AG04449 (cell line): ENCODE results near the gene CAMP.

Source experiments
- CTCF ChIA-PET: fragments of 350-600 bp; formaldehyde crosslinking; extraction: SDS; loops from one replicate; lab custom pipeline; 2021; ENCODE audit warnings: antibody characterized with exemption; lab: Yijun Ruan, JAX
- POLR2A ChIA-PET: fragments of 400-600, 350-600 bp; formaldehyde crosslinking; extraction: SDS; loops from one replicate; lab custom pipeline; 2020; ENCODE audit warnings: antibody characterized with exemption, inconsistent platforms; lab: Yijun Ruan, JAX
- DNase-seq: peaks from one replicate; pipeline ENCODE4 v3.0.0-alpha.2; 2010; ENCODE audit warnings: low read depth, low spot score
- H3K4me3 ChIP-seq: 2 replicates; pipeline ENCODE4 v1.5.1; 2011; ENCODE audit warnings: low read depth, mild to moderate bottlenecking, control low read depth, low read length
- CTCF ChIP-seq: IDR thresholded peaks from one replicate; pipeline ENCODE4 v1.5.1; 2011; ENCODE audit warnings: mild to moderate bottlenecking, moderate library complexity, low read length, control low read depth, inconsistent platforms; ENCODE audit not compliant: insufficient read depth; ENCODE audit errors: missing control alignments

The CAMP gene

GRCh38 chr3:48185129-48185528 is 38.2 kb upstream of the CAMP start:
- ChIA-PET CTCF (interaction anchor here (3.5 kb wide), 1 partner anchor 27 kb away, joined by 18 read pairs; no protein-coding TSS in a partner anchor), POLR2A (no interaction called here)
- no peak for DNase-seq
- no peak for TF ChIP-seq CTCF
- no peak overlapping the region for H3K4me3 ChIP-seq

- no peak for DNase-seq
- POLR2A ChIA-PET = interaction anchor here (0.8 kb wide), 1 partner anchor 8 kb away, joined by 3 read pairs; no protein-coding TSS in a partner anchor
Observed at GRCh38 chr3:48186631-48187300, 36.5 kb upstream of the CAMP start.

GRCh38 chr3:48187301-48187578 is 36.1 kb upstream of the CAMP start:
- ChIA-PET POLR2A (interaction anchor here (0.8 kb wide), 1 partner anchor 8 kb away, joined by 3 read pairs; no protein-coding TSS in a partner anchor), CTCF (interaction anchor here (0.9 to 1.5 kb wide), 5 partner anchors 9 to 249 kb away, joined by 3 to 6 read pairs (median 3); no protein-coding TSS in a partner anchor)
- TF ChIP-seq CTCF = no peak
- H3K4me3 ChIP-seq = peak overlapping the region; percentile 92
- DNase-seq = no peak

More at GRCh38 chr3:48186631-48187300, 36.5 kb upstream of the CAMP start:
- CTCF ChIA-PET = interaction anchor here (0.9 to 1.3 kb wide), 4 partner anchors 9 to 250 kb away, joined by 3 read pairs; no protein-coding TSS in a partner anchor
- TF ChIP-seq CTCF = no peak
- H3K4me3 ChIP-seq = peak overlapping the region; percentile 92

GRCh38 chr3:48187579-48188265 is 35.6 kb upstream of the CAMP start:
- H3K4me3 ChIP-seq = peak overlapping the region; percentile 92
- no peak for TF ChIP-seq CTCF
- DNase-seq = no peak
- ChIA-PET CTCF (interaction anchor here (0.9 to 1.8 kb wide), 7 partner anchors 10 to 252 kb away, joined by 3 to 11 read pairs (median 3); no protein-coding TSS in a partner anchor), POLR2A (interaction anchor here (0.8 kb wide), 2 partner anchors 9 to 53 kb away, joined by 3 to 4 read pairs; partner anchors contain the start of gene ZNF589)

- H3K4me3 ChIP-seq = peak within 1 kb of the TSS; percentile 92
- peak; percentile 83 for DNase-seq
- ChIA-PET CTCF (interaction anchor here (0.9 to 1.8 kb wide), 4 partner anchors 30 to 251 kb away, joined by 3 to 11 read pairs (median 4); no protein-coding TSS in a partner anchor), POLR2A (interaction anchor here (0.8 kb wide), 1 partner anchor 53 kb away, joined by 4 read pairs; the partner anchor contains the start of gene ZNF589)
- no peak for TF ChIP-seq CTCF
Observed at GRCh38 chr3:48188266-48189201, 34.8 kb upstream of the CAMP start, which contains the start of gene CDC25A. CDC25A (minus strand) TSS chr3:48188417; CDS start chr3:48187947, 470 bp downstream.
